ENCODE results near the gene SLC5A9. TPM values are rescaled to one million over a fixed set of nuclear protein-coding genes. Genes with fewer than 3 reads are reported as not detected.

SLC5A9 gene
- total RNA-seq (not detected), polyA plus RNA-seq (not detected)

GRCh38 chr1:48222501-48223242 is at the start of gene SLC5A9:
TSS of gene SLC5A9 (plus strand) at chr1:48222716. CDS start at chr1:48222737, 21 bp downstream.
- no peaks in the 10 kb centered on the region for H3K9me3 ChIP-seq (ENCODE audit: low read length)
- Mint-ChIP-seq H3K27me3 (no peaks in the 10 kb centered on the region), H3K36me3 (no peaks in the 10 kb centered on the region), H3K9me3 (no peaks in the 10 kb centered on the region), H3K4me1 (peaks cover 6 to 8% (median 7%) of the 10 kb centered on the region in 3 donors), H3K27ac (no peak within 1 kb of the TSS), H3K4me3 (peak within 1 kb of the TSS in 1 of 7 donors; percentile 23)
- no peak within 1 kb of the TSS for H3K4me3 ChIP-seq (ENCODE audit: low read length)
- H3K27me3 ChIP-seq (ENCODE audit: insufficient read depth, low read length, poor library complexity, severe bottlenecking), result no peaks in the 10 kb centered on the region
- ChIA-PET POLR2A (no interaction called here), CTCF (no interaction called here)
- DNase-seq, result no peak
- peaks cover 13% of the 10 kb centered on the region for H3K4me1 ChIP-seq (ENCODE audit: insufficient read depth, low read length)
- H3K36me3 ChIP-seq (ENCODE audit: insufficient read depth, low read length), result no peaks in the 10 kb centered on the region
- H3K27ac ChIP-seq (ENCODE audit: low read depth, low read length), result no peak within 1 kb of the TSS

- no peak overlapping the region for H3K27ac ChIP-seq (ENCODE audit: low read depth, low read length)
- no peaks in the 10 kb centered on the region for H3K4me1 ChIP-seq (ENCODE audit: insufficient read depth, low read length)
- no peaks in the 10 kb centered on the region for H3K36me3 ChIP-seq (ENCODE audit: insufficient read depth, low read length)
- no peak overlapping the region for H3K4me3 Mint-ChIP-seq
- no peaks in the 10 kb centered on the region for H3K4me1 Mint-ChIP-seq
- POLR2A ChIA-PET, result no interaction called here
- CTCF ChIA-PET, result no interaction called here
- H3K36me3 Mint-ChIP-seq, result no peaks in the 10 kb centered on the region
- H3K27me3 ChIP-seq (ENCODE audit: insufficient read depth, low read length, poor library complexity, severe bottlenecking), result no peaks in the 10 kb centered on the region
- peaks cover 14 to 32% of the 10 kb centered on the region in 2 donors for H3K27me3 Mint-ChIP-seq
- H3K9me3 ChIP-seq (ENCODE audit: low read length), result no peaks in the 10 kb centered on the region
- no peak overlapping the region for H3K27ac Mint-ChIP-seq
- peaks cover 5 to 10% (median 7%) of the 10 kb centered on the region in 5 donors for H3K9me3 Mint-ChIP-seq
- DNase-seq, result no peak
- no peak overlapping the region for H3K4me3 ChIP-seq (ENCODE audit: low read length)
These were observed 47.4 kb upstream of the SLC5A9 start for GRCh38 chr1:48175116-48175515.

DNA sequence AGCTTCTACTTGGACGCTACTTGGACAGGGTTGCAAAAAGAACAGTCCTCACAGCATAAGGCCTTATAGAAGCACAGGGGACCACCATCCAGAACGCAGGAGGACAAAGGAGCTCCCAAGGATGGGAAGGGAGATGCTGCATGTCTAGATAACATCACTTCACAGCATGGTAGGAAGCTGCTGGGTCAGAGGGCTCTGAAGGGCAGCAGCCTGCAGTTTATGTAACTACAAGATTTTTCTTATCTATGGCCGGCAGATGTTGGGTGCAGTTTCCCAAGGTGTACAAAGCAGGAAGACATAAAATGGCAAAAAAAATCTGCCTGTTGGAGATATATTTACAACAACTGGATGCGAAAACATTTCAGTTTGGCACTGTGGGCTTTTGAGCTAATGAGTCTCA is 45.3 kb upstream of the SLC5A9 start:
- CTCF ChIA-PET, result no interaction called here
- Mint-ChIP-seq H3K27me3 (peaks cover 13 to 21% of the 10 kb centered on the region in 2 donors), H3K9me3 (peaks cover 0 to 4% (median 0%) of the 10 kb centered on the region in 5 donors), H3K36me3 (no peaks in the 10 kb centered on the region), H3K27ac (no peak overlapping the region), H3K4me3 (no peak overlapping the region), H3K4me1 (no peaks in the 10 kb centered on the region)
- DNase-seq, result no peak
- H3K36me3 ChIP-seq (ENCODE audit: insufficient read depth, low read length), result no peaks in the 10 kb centered on the region
- no peaks in the 10 kb centered on the region for H3K4me1 ChIP-seq (ENCODE audit: insufficient read depth, low read length)
- POLR2A ChIA-PET, result no interaction called here
- H3K27me3 ChIP-seq (ENCODE audit: insufficient read depth, low read length, poor library complexity, severe bottlenecking), result no peaks in the 10 kb centered on the region
- H3K9me3 ChIP-seq (ENCODE audit: low read length), result no peaks in the 10 kb centered on the region
- H3K27ac ChIP-seq (ENCODE audit: low read depth, low read length), result no peak overlapping the region
- H3K4me3 ChIP-seq (ENCODE audit: low read length), result no peak overlapping the region

- H3K36me3 ChIP-seq (ENCODE audit: insufficient read depth, low read length), result no peaks in the 10 kb centered on the region
- Mint-ChIP-seq H3K27me3 (peaks cover 7 to 21% of the 10 kb centered on the region in 2 donors), H3K4me1 (no peaks in the 10 kb centered on the region), H3K36me3 (no peaks in the 10 kb centered on the region), H3K27ac (no peak overlapping the region), H3K4me3 (no peak overlapping the region), H3K9me3 (no peaks in the 10 kb centered on the region)
- no peak for DNase-seq
- ChIA-PET CTCF (no interaction called here), POLR2A (no interaction called here)
- H3K9me3 ChIP-seq (ENCODE audit: low read length), result no peaks in the 10 kb centered on the region
- H3K27ac ChIP-seq (ENCODE audit: low read depth, low read length), result no peak overlapping the region
- H3K4me1 ChIP-seq (ENCODE audit: insufficient read depth, low read length), result no peaks in the 10 kb centered on the region
- H3K4me3 ChIP-seq (ENCODE audit: low read length), result no peak overlapping the region
- no peaks in the 10 kb centered on the region for H3K27me3 ChIP-seq (ENCODE audit: insufficient read depth, low read length, poor library complexity, severe bottlenecking)
These were observed 40.7 kb upstream of the SLC5A9 start for GRCh38 chr1:48181669-48182367.

- H3K4me1 ChIP-seq (ENCODE audit: insufficient read depth, low read length), result no peaks in the 10 kb centered on the region
- H3K36me3 ChIP-seq (ENCODE audit: insufficient read depth, low read length), result no peaks in the 10 kb centered on the region
- no peak overlapping the region for H3K27ac ChIP-seq (ENCODE audit: low read depth, low read length)
- H3K9me3 ChIP-seq (ENCODE audit: low read length), result no peaks in the 10 kb centered on the region
- no peaks in the 10 kb centered on the region for H3K27me3 ChIP-seq (ENCODE audit: insufficient read depth, low read length, poor library complexity, severe bottlenecking)
- H3K9me3 Mint-ChIP-seq, result peaks cover 0 to under 1% (median 0%) of the 10 kb centered on the region in 5 donors
- DNase-seq, result no peak
- CTCF ChIA-PET, result no interaction called here
- H3K4me3 Mint-ChIP-seq, result no peak overlapping the region
- no peaks in the 10 kb centered on the region for H3K36me3 Mint-ChIP-seq
- POLR2A ChIA-PET, result no interaction called here
- no peaks in the 10 kb centered on the region for H3K4me1 Mint-ChIP-seq
- no peak overlapping the region for H3K27ac Mint-ChIP-seq
- H3K4me3 ChIP-seq (ENCODE audit: low read length), result no peak overlapping the region
- H3K27me3 Mint-ChIP-seq, result peaks cover 7 to 21% of the 10 kb centered on the region in 2 donors
These were observed 40.1 kb upstream of the SLC5A9 start for GRCh38 chr1:48182439-48182838.

DNA sequence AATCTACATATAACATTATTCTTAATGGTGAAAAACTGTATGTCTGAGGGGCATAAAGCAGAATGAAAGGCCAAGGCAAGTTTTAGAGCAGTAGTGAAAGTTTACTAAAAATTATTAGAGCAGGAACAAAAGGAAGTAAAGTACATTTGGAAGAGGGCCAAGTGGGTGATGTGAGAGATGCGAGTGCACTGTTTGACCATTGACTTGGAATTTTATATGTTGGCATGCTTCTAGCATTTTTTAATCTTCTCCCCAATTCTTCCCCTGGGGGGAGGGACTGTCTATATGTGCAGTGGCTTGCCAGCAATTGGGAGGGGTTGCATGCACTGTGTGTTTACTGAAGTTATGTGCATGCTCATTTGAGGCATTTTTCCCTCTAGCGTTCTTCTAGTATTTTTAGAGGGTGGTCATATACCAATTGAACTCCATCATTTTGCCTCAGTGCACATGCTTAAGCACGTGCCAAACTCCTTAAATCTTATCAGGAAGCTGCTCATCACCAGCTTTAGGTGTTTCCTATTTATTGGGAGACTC is 36.1 kb upstream of the SLC5A9 start:
- Mint-ChIP-seq H3K9me3 (peaks cover 0 to 4% (median 3%) of the 10 kb centered on the region in 5 donors), H3K4me1 (no peaks in the 10 kb centered on the region), H3K27me3 (peaks cover 13 to 30% of the 10 kb centered on the region in 2 donors), H3K36me3 (peaks cover 0 to 1% (median 0%) of the 10 kb centered on the region in 3 donors), H3K4me3 (no peak overlapping the region), H3K27ac (no peak overlapping the region)
- no peak for DNase-seq
- no peaks in the 10 kb centered on the region for H3K36me3 ChIP-seq (ENCODE audit: insufficient read depth, low read length)
- CTCF ChIA-PET, result no interaction called here
- no peaks in the 10 kb centered on the region for H3K27me3 ChIP-seq (ENCODE audit: insufficient read depth, low read length, poor library complexity, severe bottlenecking)
- H3K4me1 ChIP-seq (ENCODE audit: insufficient read depth, low read length), result no peaks in the 10 kb centered on the region
- no peak overlapping the region for H3K4me3 ChIP-seq (ENCODE audit: low read length)
- H3K27ac ChIP-seq (ENCODE audit: low read depth, low read length), result no peak overlapping the region
- POLR2A ChIA-PET, result no interaction called here
- no peaks in the 10 kb centered on the region for H3K9me3 ChIP-seq (ENCODE audit: low read length)

- Histone ChIP-seq H3K36me3 (ENCODE audit: insufficient read depth, low read length) (no peaks in the 10 kb centered on the region), H3K27me3 (ENCODE audit: insufficient read depth, low read length, poor library complexity, severe bottlenecking) (no peaks in the 10 kb centered on the region), H3K27ac (ENCODE audit: low read depth, low read length) (no peak overlapping the region), H3K4me1 (ENCODE audit: insufficient read depth, low read length) (no peaks in the 10 kb centered on the region), H3K4me3 (ENCODE audit: low read length) (no peak overlapping the region), H3K9me3 (ENCODE audit: low read length) (no peaks in the 10 kb centered on the region)
- Mint-ChIP-seq H3K36me3 (peaks cover 0 to 1% (median 0%) of the 10 kb centered on the region in 3 donors), H3K4me1 (no peaks in the 10 kb centered on the region), H3K27ac (no peak overlapping the region), H3K27me3 (peaks cover 8 to 25% of the 10 kb centered on the region in 2 donors), H3K4me3 (no peak overlapping the region), H3K9me3 (peaks cover 0 to 4% (median 3%) of the 10 kb centered on the region in 5 donors)
- ChIA-PET CTCF (no interaction called here), POLR2A (no interaction called here)
- DNase-seq, result no peak
These were observed 34.5 kb upstream of the SLC5A9 start for GRCh38 chr1:48187969-48188563.

DNA sequence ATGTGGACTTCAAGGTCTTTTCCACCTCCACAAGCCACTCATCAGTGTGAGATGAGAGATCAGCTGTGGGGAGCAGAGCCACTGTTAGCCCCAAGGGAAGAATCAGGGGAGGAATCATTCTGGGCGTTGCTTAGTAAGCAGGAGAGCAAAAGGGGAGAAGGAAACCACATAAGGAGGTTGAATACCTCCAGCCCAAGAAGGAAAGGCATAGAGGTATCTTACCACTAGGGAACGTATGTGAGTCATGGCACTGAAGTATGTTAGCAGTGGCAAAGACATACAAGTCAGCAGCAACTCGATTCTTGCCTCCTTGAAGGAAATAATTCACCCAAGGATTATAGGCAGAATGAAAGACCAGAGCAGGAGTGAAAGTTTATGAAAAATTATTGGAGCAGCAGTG is 31.6 kb upstream of the SLC5A9 start:
- Histone ChIP-seq H3K27me3 (ENCODE audit: insufficient read depth, low read length, poor library complexity, severe bottlenecking) (no peaks in the 10 kb centered on the region), H3K36me3 (ENCODE audit: insufficient read depth, low read length) (no peaks in the 10 kb centered on the region), H3K27ac (ENCODE audit: low read depth, low read length) (no peak overlapping the region), H3K9me3 (ENCODE audit: low read length) (no peaks in the 10 kb centered on the region), H3K4me1 (ENCODE audit: insufficient read depth, low read length) (no peaks in the 10 kb centered on the region), H3K4me3 (ENCODE audit: low read length) (no peak overlapping the region)
- Mint-ChIP-seq H3K36me3 (peaks cover 0 to 1% (median 0%) of the 10 kb centered on the region in 3 donors), H3K4me3 (no peak overlapping the region), H3K9me3 (peaks cover 0 to 4% (median 3%) of the 10 kb centered on the region in 5 donors), H3K27me3 (peaks cover 15 to 22% of the 10 kb centered on the region in 2 donors), H3K4me1 (no peaks in the 10 kb centered on the region), H3K27ac (no peak overlapping the region)
- DNase-seq, result no peak
- CTCF ChIA-PET, result no interaction called here
- POLR2A ChIA-PET, result no interaction called here
